ENCODE results near the gene TSPAN9.

TSPAN9 gene

DNA sequence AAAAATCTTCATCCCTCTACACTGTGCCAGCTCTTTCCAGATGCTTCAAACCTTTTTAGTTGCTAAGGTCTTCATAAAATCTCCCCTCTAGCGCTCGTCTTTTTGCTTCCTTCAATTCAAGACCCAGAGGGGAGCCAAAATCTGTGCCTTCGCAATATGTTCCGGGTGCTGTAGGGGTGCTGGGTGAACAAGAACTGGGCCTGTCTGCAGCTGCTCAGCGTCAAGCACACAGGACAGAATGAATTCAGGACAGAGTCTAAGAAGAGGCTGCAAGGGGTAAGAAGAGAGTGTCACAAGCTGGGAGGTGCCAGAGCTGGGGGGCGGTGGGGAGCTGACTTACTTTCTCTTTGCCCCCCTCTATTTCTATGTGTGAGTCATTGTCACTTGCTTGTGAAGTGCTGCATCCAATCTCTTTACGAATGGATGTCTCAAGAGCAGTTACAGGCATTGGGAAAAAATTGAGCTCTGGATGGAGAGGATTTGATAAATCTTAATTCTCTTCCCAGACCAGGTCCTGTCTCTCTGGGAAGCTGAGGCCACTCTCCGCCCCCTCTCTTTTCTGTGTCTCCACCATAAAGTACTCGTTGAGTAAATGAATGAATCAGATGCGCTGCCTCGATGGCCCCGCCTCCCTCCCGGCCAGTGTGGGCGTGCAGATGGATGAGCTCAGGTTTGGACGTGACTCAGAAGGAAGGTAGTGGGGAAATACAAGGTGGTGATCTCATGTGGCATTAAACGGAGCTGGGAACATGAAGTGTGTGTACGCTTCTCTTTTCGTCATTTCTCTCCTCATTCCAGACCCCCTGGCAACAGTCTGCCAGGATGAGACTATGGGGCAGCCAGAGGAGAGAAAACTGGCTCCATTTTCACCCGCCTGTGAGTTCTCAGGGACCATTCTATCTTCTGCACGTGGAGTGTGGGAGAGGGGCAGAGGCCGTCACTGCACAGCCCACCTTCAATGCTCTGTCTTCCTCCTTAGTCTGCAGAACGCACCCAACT, 91.3 kb downstream of the TSPAN9 start:
- H3K4me3 ChIP-seq (replicated peaks; ENCODE audit: insufficient read depth, low read length), result no peak overlapping the region
- TF ChIP-seq, protein P1, sequence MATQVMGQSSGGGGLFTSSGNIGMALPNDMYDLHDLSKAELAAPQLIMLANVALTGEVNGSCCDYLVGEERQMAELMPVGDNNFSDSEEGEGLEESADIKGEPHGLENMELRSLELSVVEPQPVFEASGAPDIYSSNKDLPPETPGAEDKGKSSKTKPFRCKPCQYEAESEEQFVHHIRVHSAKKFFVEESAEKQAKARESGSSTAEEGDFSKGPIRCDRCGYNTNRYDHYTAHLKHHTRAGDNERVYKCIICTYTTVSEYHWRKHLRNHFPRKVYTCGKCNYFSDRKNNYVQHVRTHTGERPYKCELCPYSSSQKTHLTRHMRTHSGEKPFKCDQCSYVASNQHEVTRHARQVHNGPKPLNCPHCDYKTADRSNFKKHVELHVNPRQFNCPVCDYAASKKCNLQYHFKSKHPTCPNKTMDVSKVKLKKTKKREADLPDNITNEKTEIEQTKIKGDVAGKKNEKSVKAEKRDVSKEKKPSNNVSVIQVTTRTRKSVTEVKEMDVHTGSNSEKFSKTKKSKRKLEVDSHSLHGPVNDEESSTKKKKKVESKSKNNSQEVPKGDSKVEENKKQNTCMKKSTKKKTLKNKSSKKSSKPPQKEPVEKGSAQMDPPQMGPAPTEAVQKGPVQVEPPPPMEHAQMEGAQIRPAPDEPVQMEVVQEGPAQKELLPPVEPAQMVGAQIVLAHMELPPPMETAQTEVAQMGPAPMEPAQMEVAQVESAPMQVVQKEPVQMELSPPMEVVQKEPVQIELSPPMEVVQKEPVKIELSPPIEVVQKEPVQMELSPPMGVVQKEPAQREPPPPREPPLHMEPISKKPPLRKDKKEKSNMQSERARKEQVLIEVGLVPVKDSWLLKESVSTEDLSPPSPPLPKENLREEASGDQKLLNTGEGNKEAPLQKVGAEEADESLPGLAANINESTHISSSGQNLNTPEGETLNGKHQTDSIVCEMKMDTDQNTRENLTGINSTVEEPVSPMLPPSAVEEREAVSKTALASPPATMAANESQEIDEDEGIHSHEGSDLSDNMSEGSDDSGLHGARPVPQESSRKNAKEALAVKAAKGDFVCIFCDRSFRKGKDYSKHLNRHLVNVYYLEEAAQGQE (IDR thresholded peaks at IDR 0.05; ENCODE audit: insufficient replicate concordance, low read depth), result no peak
- no peak for TF ChIP-seq SPI1 (IDR thresholded peaks at IDR 0.05; ENCODE audit: borderline replicate concordance, low read depth)
- no peak for TF ChIP-seq GABPA (IDR thresholded peaks at IDR 0.05; ENCODE audit: low read depth)
- no peak for TF ChIP-seq POLR2AphosphoS5 (IDR thresholded peaks at IDR 0.05; ENCODE audit: low read depth)
- TF ChIP-seq, protein P2, sequence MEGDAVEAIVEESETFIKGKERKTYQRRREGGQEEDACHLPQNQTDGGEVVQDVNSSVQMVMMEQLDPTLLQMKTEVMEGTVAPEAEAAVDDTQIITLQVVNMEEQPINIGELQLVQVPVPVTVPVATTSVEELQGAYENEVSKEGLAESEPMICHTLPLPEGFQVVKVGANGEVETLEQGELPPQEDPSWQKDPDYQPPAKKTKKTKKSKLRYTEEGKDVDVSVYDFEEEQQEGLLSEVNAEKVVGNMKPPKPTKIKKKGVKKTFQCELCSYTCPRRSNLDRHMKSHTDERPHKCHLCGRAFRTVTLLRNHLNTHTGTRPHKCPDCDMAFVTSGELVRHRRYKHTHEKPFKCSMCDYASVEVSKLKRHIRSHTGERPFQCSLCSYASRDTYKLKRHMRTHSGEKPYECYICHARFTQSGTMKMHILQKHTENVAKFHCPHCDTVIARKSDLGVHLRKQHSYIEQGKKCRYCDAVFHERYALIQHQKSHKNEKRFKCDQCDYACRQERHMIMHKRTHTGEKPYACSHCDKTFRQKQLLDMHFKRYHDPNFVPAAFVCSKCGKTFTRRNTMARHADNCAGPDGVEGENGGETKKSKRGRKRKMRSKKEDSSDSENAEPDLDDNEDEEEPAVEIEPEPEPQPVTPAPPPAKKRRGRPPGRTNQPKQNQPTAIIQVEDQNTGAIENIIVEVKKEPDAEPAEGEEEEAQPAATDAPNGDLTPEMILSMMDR (IDR thresholded peaks at IDR 0.05; ENCODE audit: insufficient read depth, low read length), result no peak
- H3K27ac ChIP-seq (replicated peaks), result no peak overlapping the region
- no peak for DNase-seq (ENCODE audit: low read depth in 1 of 2, low spot score in 1 of 2)
- peaks cover 3% of the 10 kb centered on the region for H3K27me3 ChIP-seq (ENCODE audit: insufficient read depth, poor library complexity, severe bottlenecking)

DNA sequence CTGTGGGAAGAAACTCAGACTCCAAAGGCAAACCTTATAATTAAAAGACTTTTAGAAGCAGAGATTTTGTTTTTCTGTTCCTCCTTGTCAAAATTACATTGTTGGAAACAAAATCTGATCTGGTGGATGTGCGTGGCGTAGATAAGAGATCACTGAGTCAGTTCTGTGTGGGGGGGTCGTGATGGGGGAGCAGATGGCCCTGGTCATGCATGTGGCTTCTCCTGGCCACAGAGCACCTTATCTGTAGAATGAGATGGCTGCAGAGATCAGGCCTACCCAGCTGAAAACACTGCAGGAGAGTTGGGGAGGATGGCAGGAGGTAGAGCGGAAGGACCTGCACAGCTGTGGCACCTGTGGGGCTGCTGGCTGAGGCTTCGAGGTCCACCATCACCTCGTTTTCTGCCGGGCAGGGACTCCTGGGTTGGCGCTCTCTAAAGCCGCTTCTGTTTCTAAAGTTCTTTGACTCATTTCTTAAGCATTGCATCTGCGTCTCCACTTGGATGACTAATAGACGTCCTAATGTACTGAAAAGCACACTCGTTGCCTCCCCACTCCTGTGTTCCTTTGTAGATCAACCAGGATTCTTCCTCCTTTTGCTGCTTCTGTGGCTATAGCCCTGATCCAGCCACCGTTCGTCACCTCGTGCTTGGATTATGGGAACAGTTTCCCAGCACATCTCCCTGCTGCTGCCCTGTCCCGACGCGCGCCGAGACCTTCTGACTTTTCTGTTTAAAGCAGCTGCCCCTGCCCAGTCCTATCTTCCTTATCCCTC, 93.4 kb downstream of the TSPAN9 start:
- Histone ChIP-seq H3K27ac (replicated peaks) (no peak overlapping the region), H3K4me3 (replicated peaks; ENCODE audit: insufficient read depth, low read length) (no peak overlapping the region), H3K27me3 (ENCODE audit: insufficient read depth, poor library complexity, severe bottlenecking) (peaks cover 3% of the 10 kb centered on the region)
- TF ChIP-seq, protein P2 (IDR thresholded peaks at IDR 0.05; ENCODE audit: insufficient read depth, low read length), result no peak
- TF ChIP-seq POLR2AphosphoS5 (IDR thresholded peaks at IDR 0.05; ENCODE audit: low read depth) (no peak), GABPA (IDR thresholded peaks at IDR 0.05; ENCODE audit: low read depth) (no peak), SPI1 (IDR thresholded peaks at IDR 0.05; ENCODE audit: borderline replicate concordance, low read depth) (no peak)
- DNase-seq (ENCODE audit: low read depth in 1 of 2, low spot score in 1 of 2), result no peak

DNA sequence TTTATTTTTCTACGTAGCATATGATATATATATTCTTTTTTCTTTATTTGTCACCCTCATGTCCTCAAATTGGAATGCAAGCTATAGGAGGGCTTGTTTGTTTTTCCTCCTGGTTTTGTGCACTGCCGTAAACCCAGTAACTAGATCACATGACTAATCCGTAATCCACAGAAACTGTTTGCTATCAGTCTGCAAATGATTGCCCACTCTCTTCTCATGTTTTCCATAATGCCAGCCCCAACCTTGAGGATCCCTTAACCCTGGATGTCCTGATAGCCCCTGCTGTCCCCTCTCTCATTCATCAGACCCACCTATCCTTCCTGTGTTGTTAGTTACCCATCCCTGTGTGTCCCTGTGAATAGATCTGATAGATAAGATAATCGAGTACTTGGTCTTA, 94.0 kb downstream of the TSPAN9 start:
- no peak overlapping the region for H3K4me3 ChIP-seq (replicated peaks; ENCODE audit: insufficient read depth, low read length)
- no peak for TF ChIP-seq POLR2AphosphoS5 (IDR thresholded peaks at IDR 0.05; ENCODE audit: low read depth)
- TF ChIP-seq, protein P2 (IDR thresholded peaks at IDR 0.05; ENCODE audit: insufficient read depth, low read length), result no peak
- no peak for TF ChIP-seq SPI1 (IDR thresholded peaks at IDR 0.05; ENCODE audit: borderline replicate concordance, low read depth)
- TF ChIP-seq, protein P1 (IDR thresholded peaks at IDR 0.05; ENCODE audit: insufficient replicate concordance, low read depth), result no peak
- no peak for TF ChIP-seq GABPA (IDR thresholded peaks at IDR 0.05; ENCODE audit: low read depth)
- no peak for DNase-seq (ENCODE audit: low read depth in 1 of 2, low spot score in 1 of 2)
- H3K27me3 ChIP-seq (ENCODE audit: insufficient read depth, poor library complexity, severe bottlenecking), result peaks cover 3% of the 10 kb centered on the region
- H3K27ac ChIP-seq (replicated peaks), result no peak overlapping the region
